ENCODE measurements around the gene ZNF263. TPM values are rescaled to one million over a fixed set of nuclear protein-coding genes. Genes with fewer than 3 reads are reported as not detected.

The ZNF263 gene
- total RNA-seq, 1 donor from 2014 or later: 27.6 TPM

- no peaks in the 10 kb centered on the region for H3K27me3 ChIP-seq
- no peak overlapping the region for H3K27ac ChIP-seq
- DNase-seq (no peak), ATAC-seq (no peak)
- no peak for TF ChIP-seq CTCF (IDR thresholded peaks at IDR 0.05)
- H3K4me1 ChIP-seq: peaks cover 3% of the 10 kb centered on the region
- intact Hi-C loops (cut with DNase I): loop anchor here (10.0 kb wide), 1 partner anchor 73 kb away; no protein-coding TSS in a partner anchor
- peaks cover 15% of the 10 kb centered on the region for H3K36me3 ChIP-seq
- peaks cover 75% of the 10 kb centered on the region for H3K9me3 ChIP-seq
- no peak overlapping the region for H3K4me3 ChIP-seq
These were observed 28.2 kb downstream of the ZNF263 start for GRCh38 chr16:3311496-3311895.

GRCh38 chr16:3317315-3317999 lies 34.2 kb downstream of the ZNF263 start:
- ATAC-seq: no peak
- Histone ChIP-seq H3K36me3 (peaks cover 20% of the 10 kb centered on the region), H3K27ac (no peak overlapping the region), H3K4me3 (no peak overlapping the region), H3K27me3 (no peaks in the 10 kb centered on the region), H3K4me1 (no peaks in the 10 kb centered on the region), H3K9me3 (peaks cover 86% of the 10 kb centered on the region)
- DNase-seq: no peak
- intact Hi-C loops (cut with DNase I): loop anchor here (10.0 kb wide), 1 partner anchor 67 kb away; no protein-coding TSS in a partner anchor
- no peak for TF ChIP-seq CTCF (IDR thresholded peaks at IDR 0.05)

- Histone ChIP-seq H3K9me3 (peaks cover 59% of the 10 kb centered on the region), H3K27ac (no peak overlapping the region), H3K4me3 (no peak overlapping the region), H3K36me3 (peaks cover 11% of the 10 kb centered on the region), H3K27me3 (no peaks in the 10 kb centered on the region), H3K4me1 (no peaks in the 10 kb centered on the region)
- ATAC-seq: no peak
- intact Hi-C loops (cut with DNase I): no loop called here
- DNase-seq: no peak
- TF ChIP-seq CTCF (IDR thresholded peaks at IDR 0.05): no peak
These were observed 38.5 kb downstream of the ZNF263 start for GRCh38 chr16:3321816-3322215.

GRCh38 chr16:3327514-3327913 lies 44.2 kb downstream of the ZNF263 start:
- TF ChIP-seq CTCF (IDR thresholded peaks at IDR 0.05): no peak
- H3K27me3 ChIP-seq: no peaks in the 10 kb centered on the region
- H3K4me1 ChIP-seq: no peaks in the 10 kb centered on the region
- H3K27ac ChIP-seq: no peak overlapping the region
- H3K36me3 ChIP-seq: no peaks in the 10 kb centered on the region
- no peak overlapping the region for H3K4me3 ChIP-seq
- DNase-seq (no peak), ATAC-seq (no peak)
- peaks cover 6% of the 10 kb centered on the region for H3K9me3 ChIP-seq
- intact Hi-C loops (cut with DNase I): no loop called here

- H3K4me1 ChIP-seq: no peaks in the 10 kb centered on the region
- no peak overlapping the region for H3K4me3 ChIP-seq
- no peaks in the 10 kb centered on the region for H3K36me3 ChIP-seq
- intact Hi-C loops (cut with DNase I): no loop called here
- H3K9me3 ChIP-seq: peaks cover under 1% of the 10 kb centered on the region
- ATAC-seq (no peak), DNase-seq (no peak)
- no peaks in the 10 kb centered on the region for H3K27me3 ChIP-seq
- TF ChIP-seq CTCF (IDR thresholded peaks at IDR 0.05): no peak
- H3K27ac ChIP-seq: no peak overlapping the region
These were observed 44.8 kb downstream of the ZNF263 start for GRCh38 chr16:3328104-3328503.

Data from upper lobe of right lung (tissue), 1 donor.